Neural progenitor cell (in vitro differentiated cells): Measurements from ENCODE around the gene HSD11B2. TPM values are rescaled to one million over a fixed set of nuclear protein-coding genes. Genes with fewer than 3 reads are reported as not detected.

Experiments
- DNase-seq: peaks from one replicate; pipeline ENCODE4 v3.0.0-alpha.2; 2016; ENCODE audit warnings: low spot score
- H2AFZ ChIP-seq: fragments of 200-600 bp; sonication (generic); replicated peaks from 2 replicates; pipeline ENCODE4 v1.6.1; 2016; ENCODE audit warnings: antibody characterized with exemption
- H3F3A ChIP-seq: fragments of 200-600 bp; sonication (generic); 2 replicates; pipeline ENCODE4 v1.6.1; 2016; ENCODE audit warnings: antibody characterized with exemption, low read depth
- H3K27ac ChIP-seq: fragments of 200-600 bp; sonication (generic); 2 replicates; pipeline ENCODE4 v1.5.1; 2016; ENCODE audit warnings: mild to moderate bottlenecking
- H3K27me3 ChIP-seq: fragments of 200-600 bp; sonication (generic); 2 replicates; pipeline ENCODE4 v1.6.1; 2016; ENCODE audit warnings: mild to moderate bottlenecking, moderate library complexity
- H3K36me3 ChIP-seq: fragments of 200-600 bp; sonication (generic); 2 replicates; pipeline ENCODE4 v1.5.1; 2016
- H3K4me1 ChIP-seq: fragments of 200-600 bp; sonication (generic); 2 replicates; pipeline ENCODE4 v1.6.1; 2016; ENCODE audit warnings: mixed run types
- H3K4me2 ChIP-seq: fragments of 200-600 bp; sonication (generic); 2 replicates; pipeline ENCODE4 v1.6.1; 2016
- H3K4me3 ChIP-seq: fragments of 200-600 bp; sonication (generic); 2 replicates; pipeline ENCODE4 v1.5.1; 2016
- H3K79me2 ChIP-seq: fragments of 200-600 bp; sonication (generic); 2 replicates; pipeline ENCODE4 v1.6.1; 2016; ENCODE audit warnings: low read depth
- H3K9ac ChIP-seq: fragments of 200-600 bp; sonication (generic); 2 replicates; pipeline ENCODE4 v1.6.1; 2016
- H3K9me3 ChIP-seq: fragments of 200-600 bp; sonication (generic); 2 replicates; pipeline ENCODE4 v1.5.1; 2016; ENCODE audit warnings: low read depth
- H4K20me1 ChIP-seq: fragments of 200-600 bp; sonication (generic); 2 replicates; pipeline ENCODE4 v1.6.1; 2016; ENCODE audit warnings: low read depth
- H3K27ac Mint-ChIP-seq: 3 replicates; pipeline ENCODE4 v1.8.0; 2021; ENCODE audit warnings: mixed read lengths
- H3K27me3 Mint-ChIP-seq: 2 replicates; pipeline ENCODE4 v1.8.0; 2022; ENCODE audit warnings: low read depth, mild to moderate bottlenecking, inconsistent platforms, moderate library complexity, mixed read lengths; ENCODE audit not compliant: insufficient read depth
- H3K36me3 Mint-ChIP-seq: 3 replicates; pipeline ENCODE4 v1.8.0; 2021; ENCODE audit warnings: mixed read lengths
- H3K4me1 Mint-ChIP-seq: 3 replicates; pipeline ENCODE4 v1.8.0; 2021; ENCODE audit warnings: mixed read lengths
- H3K4me3 Mint-ChIP-seq: 3 replicates; pipeline ENCODE4 v1.8.0; 2021; ENCODE audit warnings: mild to moderate bottlenecking, moderate library complexity, mixed read lengths
- H3K9me3 Mint-ChIP-seq: 3 replicates; pipeline ENCODE4 v1.8.0; 2020; ENCODE audit warnings: mixed read lengths
- EZH2 ChIP-seq: fragments of 200-600 bp; sonication (generic); IDR thresholded peaks from 2 replicates; pipeline ENCODE4 v1.6.1; 2017; ENCODE audit warnings: antibody characterized with exemption, mild to moderate bottlenecking, moderate library complexity
- EZH2phosphoT487 ChIP-seq: fragments of 200-600 bp; sonication (generic); IDR thresholded peaks from 2 replicates; pipeline ENCODE4 v1.6.1; 2017; ENCODE audit warnings: antibody characterized with exemption
- total RNA-seq: library from RNA; depleted of rRNA; stranded (reverse); fragments of >200 nt; gene quantifications from 2 replicates; pipeline ENCODE4 v1.2.3, GENCODE V29; 2015; ENCODE audit warnings: low replicate concordance
- TF ChIP-seq, protein P1 (sequence below): fragments of 200-600 bp; sonication (generic); IDR thresholded peaks from 2 replicates; pipeline ENCODE4 v1.5.1; 2017; ENCODE audit warnings: antibody characterized with exemption, mild to moderate bottlenecking

The HSD11B2 gene
- total RNA-seq, 1 donor from 2014 or later, result not detected

GRCh38 chr16:67419931-67420330 lies 11.0 kb upstream of the HSD11B2 start:
- H3K27me3 ChIP-seq, result peaks cover 25% of the 10 kb centered on the region
- H3F3A ChIP-seq, result no peaks in the 10 kb centered on the region
- H3K79me2 ChIP-seq, result no peaks in the 10 kb centered on the region
- no peak overlapping the region for H3K4me3 ChIP-seq
- H3K9me3 Mint-ChIP-seq, result no peaks in the 10 kb centered on the region
- H3K4me2 ChIP-seq, result no peak overlapping the region
- no peak overlapping the region for H2AFZ ChIP-seq
- H3K4me3 Mint-ChIP-seq, result no peak overlapping the region
- no peak for DNase-seq
- peaks cover 15% of the 10 kb centered on the region for H3K4me1 ChIP-seq
- no peaks in the 10 kb centered on the region for H4K20me1 ChIP-seq
- no peak overlapping the region for H3K27ac Mint-ChIP-seq
- H3K9ac ChIP-seq, result no peak overlapping the region
- no peak for TF ChIP-seq EZH2phosphoT487
- TF ChIP-seq, protein P1, sequence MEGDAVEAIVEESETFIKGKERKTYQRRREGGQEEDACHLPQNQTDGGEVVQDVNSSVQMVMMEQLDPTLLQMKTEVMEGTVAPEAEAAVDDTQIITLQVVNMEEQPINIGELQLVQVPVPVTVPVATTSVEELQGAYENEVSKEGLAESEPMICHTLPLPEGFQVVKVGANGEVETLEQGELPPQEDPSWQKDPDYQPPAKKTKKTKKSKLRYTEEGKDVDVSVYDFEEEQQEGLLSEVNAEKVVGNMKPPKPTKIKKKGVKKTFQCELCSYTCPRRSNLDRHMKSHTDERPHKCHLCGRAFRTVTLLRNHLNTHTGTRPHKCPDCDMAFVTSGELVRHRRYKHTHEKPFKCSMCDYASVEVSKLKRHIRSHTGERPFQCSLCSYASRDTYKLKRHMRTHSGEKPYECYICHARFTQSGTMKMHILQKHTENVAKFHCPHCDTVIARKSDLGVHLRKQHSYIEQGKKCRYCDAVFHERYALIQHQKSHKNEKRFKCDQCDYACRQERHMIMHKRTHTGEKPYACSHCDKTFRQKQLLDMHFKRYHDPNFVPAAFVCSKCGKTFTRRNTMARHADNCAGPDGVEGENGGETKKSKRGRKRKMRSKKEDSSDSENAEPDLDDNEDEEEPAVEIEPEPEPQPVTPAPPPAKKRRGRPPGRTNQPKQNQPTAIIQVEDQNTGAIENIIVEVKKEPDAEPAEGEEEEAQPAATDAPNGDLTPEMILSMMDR, result peak; percentile 10
- H3K27ac ChIP-seq, result no peak overlapping the region
- no peaks in the 10 kb centered on the region for H3K9me3 ChIP-seq
- H3K4me1 Mint-ChIP-seq, result peaks cover 38% of the 10 kb centered on the region
- no peaks in the 10 kb centered on the region for H3K36me3 ChIP-seq
- peaks cover 10% of the 10 kb centered on the region for H3K27me3 Mint-ChIP-seq
- H3K36me3 Mint-ChIP-seq, result no peaks in the 10 kb centered on the region

GRCh38 chr16:67421030-67421429 lies 9.9 kb upstream of the HSD11B2 start:
- peaks cover 39% of the 10 kb centered on the region for H3K4me1 Mint-ChIP-seq
- no peak overlapping the region for H3K27ac ChIP-seq

GRCh38 chr16:67423015-67423414 lies 7.9 kb upstream of the HSD11B2 start:
- Histone ChIP-seq H3K79me2 (no peaks in the 10 kb centered on the region), H3K4me3 (no peak overlapping the region), H3K4me2 (no peak overlapping the region), H3K27me3 (no peaks in the 10 kb centered on the region), H3F3A (no peaks in the 10 kb centered on the region), H3K4me1 (peaks cover 19% of the 10 kb centered on the region), H2AFZ (no peak overlapping the region), H3K9me3 (no peaks in the 10 kb centered on the region), H3K27ac (no peak overlapping the region), H3K36me3 (no peaks in the 10 kb centered on the region), H4K20me1 (no peaks in the 10 kb centered on the region), H3K9ac (no peak overlapping the region)
- Mint-ChIP-seq H3K27me3 (peaks cover 13% of the 10 kb centered on the region), H3K36me3 (no peaks in the 10 kb centered on the region), H3K4me1 (peaks cover 37% of the 10 kb centered on the region), H3K27ac (peak overlapping the region; percentile 62), H3K4me3 (no peak overlapping the region), H3K9me3 (no peaks in the 10 kb centered on the region)
- no peak for TF ChIP-seq EZH2phosphoT487
- TF ChIP-seq EZH2, result no peak
- TF ChIP-seq, protein P1, result no peak
- no peak for DNase-seq

More at GRCh38 chr16:67421030-67421429, 9.9 kb upstream of the HSD11B2 start:
- Histone ChIP-seq H3F3A (no peaks in the 10 kb centered on the region), H3K36me3 (no peaks in the 10 kb centered on the region), H3K4me1 (peaks cover 19% of the 10 kb centered on the region), H3K9ac (no peak overlapping the region), H3K27me3 (peaks cover 14% of the 10 kb centered on the region), H2AFZ (no peak overlapping the region), H3K4me2 (no peak overlapping the region), H3K79me2 (no peaks in the 10 kb centered on the region), H3K9me3 (no peaks in the 10 kb centered on the region), H4K20me1 (no peaks in the 10 kb centered on the region), H3K4me3 (no peak overlapping the region)
- Mint-ChIP-seq H3K27me3 (peaks cover 10% of the 10 kb centered on the region), H3K4me3 (no peak overlapping the region), H3K27ac (no peak overlapping the region), H3K9me3 (no peaks in the 10 kb centered on the region), H3K36me3 (no peaks in the 10 kb centered on the region)
- TF ChIP-seq EZH2, result no peak
- no peak for TF ChIP-seq EZH2phosphoT487
- DNase-seq, result no peak

DNA sequence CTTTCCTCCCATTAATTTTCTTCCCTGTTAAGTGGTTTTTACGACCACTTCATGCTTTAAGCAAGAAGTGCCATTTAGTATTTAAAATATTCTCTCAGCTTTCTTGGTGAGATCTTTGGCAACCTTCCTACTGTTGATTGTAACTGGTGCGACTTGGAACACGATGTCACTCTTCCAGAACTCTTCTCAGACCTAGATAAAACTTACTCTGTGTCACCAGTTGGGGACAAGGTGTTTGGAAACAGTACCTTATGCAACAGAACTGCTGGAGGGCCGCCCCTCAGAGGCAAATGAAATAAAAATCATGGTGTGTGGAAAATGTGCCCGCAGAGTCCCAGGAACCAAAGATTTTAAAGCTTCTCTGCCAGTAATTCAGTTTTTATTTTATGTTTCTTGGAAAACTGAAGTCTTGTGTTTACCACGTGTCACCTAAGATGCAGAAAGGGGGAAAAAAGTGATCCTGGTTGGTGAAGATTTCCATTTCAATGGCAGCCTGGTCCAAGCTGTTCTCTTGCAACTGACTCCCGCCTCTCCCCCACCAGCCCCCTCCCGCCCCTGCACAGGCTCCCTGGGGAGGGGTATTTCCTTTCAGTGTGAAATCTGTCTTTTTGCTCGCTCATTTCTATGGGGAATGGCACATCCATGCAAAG lies 7.2 kb upstream of the HSD11B2 start:
- H3K27me3 Mint-ChIP-seq, result peaks cover 17% of the 10 kb centered on the region
- Histone ChIP-seq H3K36me3 (no peaks in the 10 kb centered on the region), H3K79me2 (no peaks in the 10 kb centered on the region), H3K9me3 (no peaks in the 10 kb centered on the region), H3F3A (no peaks in the 10 kb centered on the region), H2AFZ (peak overlapping the region; percentile 84), H3K27me3 (peaks cover 6% of the 10 kb centered on the region), H4K20me1 (no peaks in the 10 kb centered on the region), H3K4me1 (peaks cover 19% of the 10 kb centered on the region), H3K4me3 (no peak overlapping the region), H3K4me2 (peak overlapping the region; percentile 67), H3K27ac (no peak overlapping the region), H3K9ac (no peak overlapping the region)
- TF ChIP-seq EZH2phosphoT487 (no peak), EZH2 (no peak)
- TF ChIP-seq, protein P1, result no peak
- no peaks in the 10 kb centered on the region for H3K9me3 Mint-ChIP-seq
- no peaks in the 10 kb centered on the region for H3K36me3 Mint-ChIP-seq
- peaks cover 37% of the 10 kb centered on the region for H3K4me1 Mint-ChIP-seq
- no peak overlapping the region for H3K4me3 Mint-ChIP-seq
- DNase-seq, result peak; percentile 33
- peak overlapping the region; percentile 31 for H3K27ac Mint-ChIP-seq
